GM18870 (cell line): ENCODE measurements around the gene CDKN1C.
A peak's percentile ranks its signal among the peaks of the same experiment; 100 is the strongest.

ENCODE experiments used
- ATAC-seq: cut with Tn5 transposase; IDR thresholded peaks from one replicate; pipeline ENCODE4 v1.9.1; 2021; ENCODE audit warnings: moderate library complexity; ENCODE audit not compliant: unreplicated experiment

The CDKN1C gene

GRCh38 chr11:2885678-2886081 lies at the start of gene CDKN1C:
CDKN1C (minus strand) TSS chr11:2885775; CDS start chr11:2885456, 319 bp downstream.
- peak; percentile 57 for ATAC-seq

DNA sequence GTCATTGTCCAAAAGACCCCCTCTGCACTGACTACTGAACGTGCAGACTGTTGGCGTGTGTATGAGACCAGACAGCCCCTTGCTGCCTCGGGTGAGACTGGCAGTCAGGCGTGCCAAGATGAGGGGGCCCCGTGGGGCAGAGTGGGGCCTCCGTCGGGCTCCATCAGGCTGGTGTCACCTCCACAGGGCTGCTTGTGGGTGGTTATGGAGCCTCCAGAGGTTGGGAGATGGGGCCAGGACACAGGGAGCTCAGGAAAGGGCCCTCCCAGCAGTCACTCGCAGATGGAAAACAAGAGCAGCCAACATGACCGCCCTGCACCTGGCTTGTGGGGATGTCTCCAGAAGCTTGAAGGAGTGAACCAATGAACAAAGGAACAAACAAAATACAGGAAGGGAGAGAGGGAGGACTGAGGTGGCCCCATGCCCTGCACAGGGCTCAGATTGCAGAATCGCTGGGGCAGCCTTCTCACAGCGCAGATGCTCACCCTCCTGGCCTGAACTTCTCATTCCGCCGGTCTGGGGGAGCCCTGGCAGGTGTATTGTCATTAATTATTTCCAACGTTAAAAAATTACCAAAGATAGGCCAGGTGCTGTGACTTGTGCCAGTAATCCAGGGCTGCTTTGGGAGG lies 49.1 kb upstream of the CDKN1C start:
- ATAC-seq = no peak

DNA sequence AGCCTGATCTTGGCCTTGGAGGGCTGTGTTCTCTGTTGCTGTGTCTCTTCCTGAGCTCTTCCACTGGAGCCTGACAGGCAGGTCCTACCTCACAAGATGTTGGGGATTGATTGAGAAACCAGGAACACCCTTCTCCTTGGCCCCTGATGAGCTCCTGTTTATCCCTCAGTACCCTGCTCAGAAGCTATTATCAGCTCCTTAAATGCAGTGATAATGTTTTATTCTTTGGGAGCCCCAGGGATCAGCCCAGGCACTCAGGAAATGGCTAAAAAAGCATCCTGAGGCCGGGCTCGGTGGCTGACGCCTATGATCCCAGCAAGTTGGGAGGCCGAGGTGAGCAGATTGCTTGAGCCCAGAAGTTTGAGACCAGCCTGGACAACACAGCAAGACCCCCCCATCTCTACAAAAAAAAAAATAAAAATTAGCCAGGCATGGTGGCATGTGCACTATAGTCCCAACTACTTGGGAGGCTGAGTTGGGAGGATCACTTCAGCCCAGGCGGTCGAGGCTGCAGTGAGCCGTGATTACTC lies 48.5 kb upstream of the CDKN1C start:
- ATAC-seq = no peak

DNA sequence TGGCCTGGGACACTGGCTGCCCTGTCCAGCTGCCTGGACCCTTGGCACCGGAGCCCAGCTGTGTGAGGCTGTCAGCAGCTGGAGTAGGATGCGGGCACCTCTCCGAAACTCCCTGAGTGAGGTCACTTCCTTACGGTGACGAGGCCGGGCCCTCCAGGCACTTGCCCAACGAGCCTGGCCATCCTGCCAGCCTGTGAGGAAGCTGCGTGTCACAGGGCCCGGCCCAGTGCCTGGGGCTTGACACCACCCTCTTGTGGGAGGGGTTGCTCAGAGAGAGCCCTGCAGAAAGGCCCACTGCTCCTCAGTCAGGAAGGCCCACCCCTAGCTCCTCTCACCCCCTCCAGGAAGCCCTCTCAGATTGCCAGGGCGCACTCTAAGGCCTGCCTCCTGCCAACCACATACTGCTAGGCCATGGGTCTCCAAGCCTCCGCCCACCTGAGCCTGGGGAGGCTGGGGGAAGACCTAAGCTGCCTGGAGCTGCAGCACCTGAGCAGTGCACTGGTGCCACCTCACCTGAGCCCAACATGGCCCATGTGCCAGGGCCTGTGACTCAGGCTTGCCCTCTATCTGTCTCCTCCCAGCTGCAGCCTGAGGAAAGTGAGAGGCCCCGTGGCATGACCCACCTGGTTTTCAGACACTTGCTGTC lies 47.9 kb upstream of the CDKN1C start:
- no peak for ATAC-seq

GRCh38 chr11:2932850-2933251 lies 47.3 kb upstream of the CDKN1C start:
- no peak for ATAC-seq

DNA sequence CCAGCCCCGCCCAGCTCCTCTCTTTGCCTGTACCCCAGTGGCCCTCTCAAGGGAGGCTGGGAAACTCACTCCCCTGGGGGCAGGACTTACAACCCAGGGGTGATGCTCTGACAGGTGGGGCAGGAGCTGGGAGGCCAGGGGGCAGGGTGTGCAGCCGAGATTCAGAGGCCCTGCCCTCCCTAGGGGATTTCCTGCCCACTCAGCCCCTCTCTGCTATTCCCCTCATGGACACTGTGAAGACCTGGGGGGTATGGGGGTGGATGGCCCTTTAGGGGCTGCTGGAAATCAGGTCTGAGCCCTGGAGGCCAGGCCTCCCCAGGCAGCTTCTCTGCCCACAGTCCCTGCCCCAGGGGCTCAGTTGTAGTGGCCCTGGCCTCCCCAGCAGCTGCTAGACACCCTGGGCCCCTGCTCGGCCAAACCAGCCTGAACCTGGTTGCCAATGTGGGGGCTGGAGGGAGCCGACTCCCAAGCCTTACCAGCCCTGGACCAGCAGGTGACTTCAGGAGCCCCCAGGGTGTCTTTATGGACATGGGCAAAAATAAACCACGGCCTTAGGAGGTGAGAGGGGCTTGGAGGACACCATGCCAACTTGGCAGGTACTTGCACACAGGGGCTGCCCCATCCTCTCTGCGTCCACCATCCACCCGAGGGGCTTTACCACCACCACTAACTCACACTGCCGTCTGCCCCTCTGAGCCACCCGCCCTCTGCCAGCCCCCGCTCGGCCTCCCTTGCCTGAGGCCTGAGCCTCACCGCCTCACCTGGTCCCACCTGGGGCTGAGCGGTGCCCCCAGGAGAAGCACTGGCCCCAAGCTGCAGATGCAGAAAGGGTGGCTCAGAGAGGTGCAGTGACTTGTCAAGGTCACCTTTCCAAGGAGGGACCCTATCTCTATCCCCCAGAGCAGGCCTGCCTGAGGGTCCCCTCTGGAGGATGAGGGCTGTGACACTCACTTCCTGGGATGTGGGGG lies 46.5 kb upstream of the CDKN1C start:
- ATAC-seq = no peak

- ATAC-seq = no peak
Measured at GRCh38 chr11:2931420-2931746, 45.8 kb upstream of the CDKN1C start.

DNA sequence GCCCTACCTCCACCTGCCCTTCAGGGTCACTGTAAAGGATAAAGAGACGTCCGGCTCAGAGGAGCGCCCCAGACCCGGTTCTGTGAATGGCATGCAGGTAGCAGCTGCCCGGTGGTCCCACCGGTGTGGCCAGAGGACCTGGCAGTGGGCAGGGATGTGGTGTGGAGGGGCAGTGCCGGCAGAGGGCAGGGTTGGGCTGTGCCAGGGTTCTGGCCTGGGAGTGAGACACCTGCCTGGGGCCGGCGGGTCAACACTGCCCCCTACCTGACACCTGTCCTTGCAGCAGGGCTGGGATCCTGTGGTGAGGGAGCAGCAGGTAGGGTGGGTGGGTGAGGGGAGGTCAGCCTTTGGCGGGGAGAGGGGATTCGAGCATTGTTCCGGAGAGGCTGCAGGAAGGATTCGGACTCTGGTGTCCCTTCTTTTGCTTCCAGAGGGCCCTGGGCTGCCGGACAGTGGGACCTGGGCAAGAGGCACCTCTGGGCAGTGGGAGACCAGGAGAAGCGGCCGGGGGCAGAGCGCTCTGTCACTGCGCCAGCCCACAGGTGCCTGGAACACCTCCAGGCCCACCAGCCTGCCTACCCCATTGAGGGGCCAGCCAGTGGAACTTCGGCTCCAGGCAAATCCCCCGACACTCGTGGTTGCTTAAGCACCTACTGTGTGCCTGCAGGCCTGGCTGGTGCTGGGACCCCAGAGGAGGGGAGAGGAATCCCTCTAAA lies 45.3 kb upstream of the CDKN1C start:
- ATAC-seq = no peak

DNA sequence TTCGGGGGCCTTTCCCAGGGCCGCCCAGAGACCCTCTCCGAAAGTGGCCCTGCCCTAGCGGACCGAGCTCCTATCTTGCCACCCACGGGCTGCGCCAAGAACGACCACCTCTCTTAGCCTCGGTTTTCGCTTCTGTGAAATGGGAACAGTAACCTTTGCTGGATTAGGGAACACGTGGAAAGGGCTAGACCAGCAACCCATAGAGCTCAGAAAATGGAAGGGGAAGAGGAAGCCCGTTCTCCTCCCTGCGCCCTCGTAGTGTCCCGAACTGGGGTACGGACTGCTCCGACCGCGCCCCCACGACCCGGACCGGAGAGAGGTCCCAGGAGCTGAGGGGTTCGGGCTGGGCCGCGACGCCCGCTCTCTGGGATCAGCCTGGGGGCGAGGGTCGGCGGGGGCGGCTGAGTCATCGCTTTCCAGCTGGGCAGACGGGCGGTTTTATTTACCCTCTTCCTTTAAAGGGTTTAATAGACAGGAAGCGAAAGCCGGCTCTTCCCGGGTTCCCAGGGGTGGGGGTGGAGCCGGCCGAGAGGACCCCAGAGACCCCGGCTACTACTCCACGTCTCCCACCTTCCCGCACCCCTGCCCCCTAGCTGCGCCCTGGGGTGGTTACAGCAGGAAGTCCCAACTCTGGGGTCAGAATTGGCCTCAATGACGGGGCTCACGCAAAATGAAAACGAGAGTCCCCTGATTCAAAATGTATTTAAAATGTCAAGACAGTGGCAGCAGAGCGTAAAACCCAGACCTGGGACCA lies 44.6 kb upstream of the CDKN1C start:
- ATAC-seq = no peak

GRCh38 chr11:2929531-2929949 lies 44.0 kb upstream of the CDKN1C start:
- no peak for ATAC-seq

DNA sequence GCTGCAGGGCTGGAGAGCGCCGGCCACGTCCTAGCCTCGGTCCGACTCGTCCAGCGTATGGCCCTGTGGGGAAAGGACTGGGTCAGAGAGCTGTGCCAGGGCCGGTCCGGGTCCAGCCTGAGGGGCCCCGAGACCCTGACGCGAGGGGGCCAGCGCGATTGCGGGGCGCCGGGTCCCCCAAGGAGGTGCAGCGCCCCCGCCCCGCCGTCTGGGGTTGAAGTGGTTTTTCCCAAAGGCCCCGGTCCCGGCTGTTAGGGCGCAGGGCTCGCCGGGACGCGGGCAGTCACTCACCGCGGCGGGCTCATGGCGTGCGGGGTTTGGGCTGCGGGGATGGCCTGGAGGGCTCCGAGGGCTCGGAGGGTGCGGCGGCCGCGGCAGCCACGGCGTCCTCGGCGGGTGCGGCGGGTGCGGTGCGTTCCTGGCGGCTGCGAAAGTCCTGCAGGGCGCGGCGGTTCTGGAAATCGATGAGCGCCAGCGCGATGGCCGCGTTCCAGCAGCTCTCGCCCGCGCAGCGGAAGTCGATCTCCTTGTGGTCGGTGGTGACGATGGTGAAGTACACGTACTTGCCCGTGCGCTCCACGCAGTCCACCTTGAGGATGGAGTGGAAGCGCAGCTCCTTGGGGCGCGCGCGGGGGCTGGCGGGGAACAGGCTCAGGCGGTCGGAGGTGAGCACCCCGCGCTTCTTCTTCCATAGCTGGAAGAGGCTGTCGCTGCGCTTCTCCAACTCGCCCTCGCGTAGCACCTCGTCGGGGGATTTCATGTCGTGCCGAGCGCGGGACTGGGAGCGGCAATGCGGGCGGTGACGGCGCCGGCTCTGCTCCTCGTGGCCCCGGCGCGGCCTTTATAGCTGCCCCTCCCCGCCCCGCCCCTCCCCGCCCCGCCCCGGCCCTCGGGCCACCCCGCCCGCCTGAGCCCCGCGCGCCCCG lies 43.3 kb upstream of the CDKN1C start, which contains the start of gene PHLDA2:
PHLDA2 (minus strand) TSS at position 816 of the 926 bp plus-strand sequence; CDS start at position 760, 56 bp downstream.
- no peak for ATAC-seq

- ATAC-seq = no peak
Measured at GRCh38 chr11:2927851-2928604, 42.5 kb upstream of the CDKN1C start.

GRCh38 chr11:2927121-2927800 lies 41.7 kb upstream of the CDKN1C start:
- no peak for ATAC-seq

DNA sequence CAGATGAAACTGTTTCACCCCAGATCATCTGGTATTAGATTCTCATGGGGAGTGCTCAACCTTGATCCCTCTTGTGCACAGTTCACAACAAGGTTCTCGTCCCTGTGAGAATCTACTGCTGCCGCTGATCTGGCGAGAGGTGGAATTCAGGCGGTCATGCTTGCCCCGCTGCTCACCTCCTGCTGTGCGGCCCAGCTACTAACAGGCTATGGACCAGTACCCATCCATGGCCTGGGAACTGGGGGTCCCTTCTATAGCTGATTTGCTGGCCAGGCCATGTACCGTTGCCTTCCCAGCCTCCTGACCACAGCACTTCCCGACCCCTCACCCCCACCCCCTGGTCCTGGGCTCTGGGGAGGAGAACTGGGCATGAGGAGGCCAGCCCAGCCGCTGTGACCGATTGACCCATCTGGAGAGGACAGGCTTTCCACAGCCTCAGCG lies 41.1 kb upstream of the CDKN1C start:
- ATAC-seq = no peak

DNA sequence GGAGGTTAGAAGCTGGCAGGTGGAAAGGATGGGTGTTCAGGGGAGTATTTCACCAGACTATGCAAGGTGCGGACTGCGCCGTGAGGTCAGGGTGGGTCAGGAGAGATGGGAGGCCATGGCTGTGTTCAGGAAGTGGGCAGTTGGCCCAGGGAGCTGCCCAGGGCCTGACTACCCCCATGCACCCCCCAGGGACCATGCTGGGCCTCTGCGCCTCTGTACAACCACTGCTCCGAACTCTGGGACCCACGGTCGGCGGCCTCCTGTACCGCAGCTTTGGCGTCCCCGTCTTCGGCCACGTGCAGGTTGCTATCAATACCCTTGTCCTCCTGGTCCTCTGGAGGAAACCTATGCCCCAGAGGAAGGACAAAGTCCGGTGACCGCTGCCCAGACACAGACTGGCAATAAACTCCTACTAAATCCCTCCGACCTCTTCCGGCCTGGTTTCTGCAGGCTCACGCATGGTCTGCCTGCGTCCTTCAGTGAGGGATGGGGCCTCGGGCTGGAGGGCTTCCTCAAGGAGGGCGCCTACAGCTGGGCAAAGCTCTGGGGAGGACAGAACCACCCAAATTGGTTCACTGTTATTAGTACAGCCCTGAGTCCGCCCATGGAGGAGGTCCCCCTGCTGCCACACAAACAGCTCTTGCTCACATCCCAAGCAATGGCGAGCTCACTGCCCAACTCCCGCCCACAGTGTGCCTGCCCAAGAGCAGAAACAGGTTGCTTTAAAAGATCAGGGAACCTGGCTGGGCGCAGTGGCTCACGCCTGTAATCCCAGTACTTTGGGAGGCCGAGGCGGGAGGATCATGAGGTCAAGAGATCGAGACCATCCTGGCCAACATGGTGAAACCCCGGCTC lies 39.5 kb upstream of the CDKN1C start:
- no peak for ATAC-seq

DNA sequence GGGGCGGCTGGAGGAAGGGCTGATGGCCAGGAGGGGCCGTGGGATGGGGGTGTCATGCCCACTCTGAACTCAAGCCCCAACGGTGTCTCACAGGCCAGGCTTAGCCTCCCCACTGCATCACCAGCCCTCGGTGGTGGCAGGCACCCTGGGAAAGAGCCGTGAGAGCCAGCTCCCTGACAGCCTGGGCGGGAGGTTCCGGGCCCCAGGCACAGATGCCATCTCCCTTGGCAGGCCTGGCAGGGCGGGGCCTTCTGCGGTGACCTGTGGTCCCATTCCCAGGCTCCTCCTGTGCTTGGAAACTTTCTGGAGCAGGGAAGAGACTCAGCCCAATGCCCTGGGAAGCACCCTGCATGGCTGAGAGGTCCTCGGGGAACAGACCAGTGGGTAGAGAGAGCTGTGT lies 38.8 kb upstream of the CDKN1C start:
- no peak for ATAC-seq
